Measurements from ENCODE around the gene RAP1GAP.

DNA sequence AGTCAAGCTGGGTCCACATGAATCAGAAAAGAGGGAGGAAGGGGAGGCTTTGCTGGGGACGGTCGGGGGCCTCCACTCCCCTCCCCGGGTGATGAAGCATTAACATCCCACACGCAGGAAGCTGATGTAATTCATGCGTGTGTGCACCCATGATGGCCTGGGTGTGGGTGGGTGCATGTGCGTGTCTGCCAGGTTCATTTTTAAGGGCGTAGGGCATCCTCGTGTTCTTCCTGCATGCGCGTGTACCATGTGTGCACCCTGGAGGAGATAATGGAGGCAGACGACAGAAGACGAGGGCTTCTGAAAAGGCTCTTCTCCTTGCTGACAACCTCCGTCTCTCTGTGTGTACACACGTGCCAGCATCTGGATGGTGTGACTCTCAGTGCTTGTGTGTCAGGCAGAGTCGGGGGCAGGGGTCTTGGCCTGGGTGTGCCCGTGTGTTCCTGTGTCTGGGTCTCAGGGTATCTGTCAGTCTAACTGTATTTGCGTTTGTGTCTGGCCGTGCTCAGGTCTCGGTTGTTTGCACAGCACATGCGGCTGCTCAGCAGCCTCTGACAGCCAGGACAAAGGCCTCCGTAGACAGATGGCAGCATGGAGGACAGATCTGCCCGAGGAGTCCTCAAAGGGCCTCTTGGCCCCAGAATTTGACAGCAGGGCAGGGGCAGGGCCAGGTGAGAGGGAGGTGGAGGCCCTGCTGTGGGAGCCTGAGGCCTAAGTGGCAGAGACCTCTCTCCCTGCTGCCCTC, 2.4 kb downstream of the RAP1GAP start:
- TF ChIP-seq, protein P1, sequence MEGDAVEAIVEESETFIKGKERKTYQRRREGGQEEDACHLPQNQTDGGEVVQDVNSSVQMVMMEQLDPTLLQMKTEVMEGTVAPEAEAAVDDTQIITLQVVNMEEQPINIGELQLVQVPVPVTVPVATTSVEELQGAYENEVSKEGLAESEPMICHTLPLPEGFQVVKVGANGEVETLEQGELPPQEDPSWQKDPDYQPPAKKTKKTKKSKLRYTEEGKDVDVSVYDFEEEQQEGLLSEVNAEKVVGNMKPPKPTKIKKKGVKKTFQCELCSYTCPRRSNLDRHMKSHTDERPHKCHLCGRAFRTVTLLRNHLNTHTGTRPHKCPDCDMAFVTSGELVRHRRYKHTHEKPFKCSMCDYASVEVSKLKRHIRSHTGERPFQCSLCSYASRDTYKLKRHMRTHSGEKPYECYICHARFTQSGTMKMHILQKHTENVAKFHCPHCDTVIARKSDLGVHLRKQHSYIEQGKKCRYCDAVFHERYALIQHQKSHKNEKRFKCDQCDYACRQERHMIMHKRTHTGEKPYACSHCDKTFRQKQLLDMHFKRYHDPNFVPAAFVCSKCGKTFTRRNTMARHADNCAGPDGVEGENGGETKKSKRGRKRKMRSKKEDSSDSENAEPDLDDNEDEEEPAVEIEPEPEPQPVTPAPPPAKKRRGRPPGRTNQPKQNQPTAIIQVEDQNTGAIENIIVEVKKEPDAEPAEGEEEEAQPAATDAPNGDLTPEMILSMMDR (IDR thresholded peaks at IDR 0.05): no peak
- no peak for TF ChIP-seq POLR2A (IDR thresholded peaks at IDR 0.05)
- no peak for TF ChIP-seq POLR2AphosphoS5 (IDR thresholded peaks at IDR 0.05)
- no peak for TF ChIP-seq EP300 (IDR thresholded peaks at IDR 0.05; ENCODE audit: low read depth)

Data from transverse colon (tissue), 4 donors.